ENCODE results near the gene ARL15. TPM values are rescaled to one million over a fixed set of nuclear protein-coding genes. Genes with fewer than 3 reads are reported as not detected.

ARL15 gene
- total and polyA plus RNA-seq, 2 of the 8 experiments (the other 6 are each of a cell fraction or from before 2014, with no cell fraction given) = 9.9 to 21.2 TPM

GRCh38 chr5:53922508-53923498 is 387.6 kb downstream of the ARL15 start:
- Histone ChIP-seq H3K36me3 (ENCODE audit: control insufficient read depth in 2 of 4, insufficient read depth in 4 of 4, low read length in 3 of 4) (no peaks in the 10 kb centered on the region), H2BK5ac (ENCODE audit: low read depth, low read length) (no peak overlapping the region), H3K27me3 (replicated peaks in 1 of 4; ENCODE audit: control insufficient read depth in 3 of 4, extremely low read depth in 1 of 4, insufficient read depth in 3 of 4, low read length in 3 of 4) (no peaks in the 10 kb centered on the region), H2AK5ac (ENCODE audit: low read depth, low read length) (no peak overlapping the region), H4K8ac (ENCODE audit: extremely low read depth, insufficient read depth, low read length) (no peak overlapping the region), H3K79me1 (ENCODE audit: low read depth, low read length) (no peaks in the 10 kb centered on the region), H3K4me2 (ENCODE audit: insufficient read depth in 1 of 2, low read depth in 2 of 2, low read length in 2 of 2) (no peak overlapping the region), H3K18ac (ENCODE audit: extremely low read depth, low read length) (no peak overlapping the region), H2BK120ac (replicated peaks; ENCODE audit: low read depth, low read length) (no peak overlapping the region), H4K5ac (ENCODE audit: insufficient read length, low read depth, low read length) (no peak overlapping the region), H3K4me3 (ENCODE audit: extremely low read depth in 1 of 4, insufficient read depth in 2 of 4, low read depth in 3 of 4, low read length in 4 of 4) (no peak overlapping the region), H2AFZ (ENCODE audit: low read length) (no peak overlapping the region), H3K23ac (ENCODE audit: insufficient read length) (no peak overlapping the region), H3K56ac (replicated peaks; ENCODE audit: insufficient read length, low read depth, low read length) (no peak overlapping the region), H3K9me3 (ENCODE audit: insufficient read depth in 2 of 2, low read depth in 1 of 2, low read length in 1 of 2) (no peaks in the 10 kb centered on the region), H4K91ac (replicated peaks; ENCODE audit: insufficient read length, low read length) (no peak overlapping the region), H3K79me2 (ENCODE audit: control insufficient read depth in 1 of 2, insufficient read depth in 2 of 2, low read length in 2 of 2) (no peaks in the 10 kb centered on the region), H2BK20ac (ENCODE audit: low read length) (no peak overlapping the region), H3K9ac (replicated peaks in 1 of 4; ENCODE audit: extremely low read depth in 1 of 4, low read depth in 3 of 4, low read length in 3 of 4) (no peak overlapping the region), H3K23me2 (ENCODE audit: low read depth, low read length) (no peaks in the 10 kb centered on the region), H3K4ac (replicated peaks; ENCODE audit: insufficient read length, low read depth, low read length) (no peak overlapping the region), H2BK15ac (ENCODE audit: low read length) (no peak overlapping the region), H3K14ac (ENCODE audit: insufficient read length) (no peak overlapping the region), H3K4me1 (replicated peaks in 1 of 4; ENCODE audit: control insufficient read depth in 3 of 4, insufficient read depth in 4 of 4, low read length in 3 of 4) (peaks cover 0 to 7% (median 0%) of the 10 kb centered on the region in 4 experiments; a peak in 1 of 7 replicates), H2BK12ac (ENCODE audit: low read depth, low read length) (no peak overlapping the region), H4K20me1 (replicated peaks in 1 of 2; ENCODE audit: control insufficient read depth in 1 of 2, insufficient read depth in 2 of 2, low read length in 2 of 2) (no peaks in the 10 kb centered on the region), H3K27ac (ENCODE audit: low read depth, low read length) (no peak overlapping the region)
- TF ChIP-seq SIX5 (IDR thresholded peaks at IDR 0.05; ENCODE audit: low read depth, low read length) (no peak), BRCA1 (IDR thresholded peaks at IDR 0.05; ENCODE audit: low read depth, low read length) (no peak), MAX (IDR thresholded peaks at IDR 0.05) (no peak), RAD21 (IDR thresholded peaks at IDR 0.05 in 1 of 2, conservative IDR thresholded peaks at IDR 0.05 in 1 of 2; ENCODE audit: low read depth in 2 of 2, low read length in 2 of 2) (no peak), CHD1 (IDR thresholded peaks at IDR 0.05; ENCODE audit: low read depth, low read length) (no peak), CTBP2 (IDR thresholded peaks at IDR 0.05; ENCODE audit: borderline replicate concordance, insufficient read depth, insufficient read length, low read length) (no peak), USF2 (IDR thresholded peaks at IDR 0.05; ENCODE audit: low read length) (no peak)
- FAIRE-seq (peak; percentile 24), DNase-seq (ENCODE audit: low read depth in 1 of 2, low spot score in 2 of 2) (no peak)
- WGBS, 2 experiments (ENCODE audit: extremely low coverage in 1 of 2, insufficient coverage in 1 of 2, insufficient read length in 1 of 2, insufficient replicate concordance in 2 of 2, low coverage in 1 of 2, low lambda C conversion rate in 2 of 2, missing lambda C conversion rate in 1 of 2) = 90% methylated on average over 8 of the region's 8 CpGs; no CpG with 5 or more reads in 1 of the 2 experiments
- CTCF ChIA-PET (ENCODE audit: partially characterized antibody) = interaction anchor here (0.8 to 1.3 kb wide), 2 partner anchors 10 to 31 kb away, joined by 4 read pairs; no protein-coding TSS in a partner anchor
- POLR2A ChIA-PET (ENCODE audit: partially characterized antibody) = no interaction called here

Data from H1 (cell line).